Inferior parietal cortex (tissue), 1 donor: ENCODE measurements around the gene KCNE1.
"Not testable (repeated sequence)": the region's sequence is repeated elsewhere in the genome, so short reads cannot be mapped to it uniquely, and the experiment has no call there.

ENCODE experiments used
- DNase-seq: peaks from one replicate; pipeline ENCODE4 v3.0.0-alpha.2; 2016; ENCODE audit errors: extremely low spot score

Gene KCNE1

DNA sequence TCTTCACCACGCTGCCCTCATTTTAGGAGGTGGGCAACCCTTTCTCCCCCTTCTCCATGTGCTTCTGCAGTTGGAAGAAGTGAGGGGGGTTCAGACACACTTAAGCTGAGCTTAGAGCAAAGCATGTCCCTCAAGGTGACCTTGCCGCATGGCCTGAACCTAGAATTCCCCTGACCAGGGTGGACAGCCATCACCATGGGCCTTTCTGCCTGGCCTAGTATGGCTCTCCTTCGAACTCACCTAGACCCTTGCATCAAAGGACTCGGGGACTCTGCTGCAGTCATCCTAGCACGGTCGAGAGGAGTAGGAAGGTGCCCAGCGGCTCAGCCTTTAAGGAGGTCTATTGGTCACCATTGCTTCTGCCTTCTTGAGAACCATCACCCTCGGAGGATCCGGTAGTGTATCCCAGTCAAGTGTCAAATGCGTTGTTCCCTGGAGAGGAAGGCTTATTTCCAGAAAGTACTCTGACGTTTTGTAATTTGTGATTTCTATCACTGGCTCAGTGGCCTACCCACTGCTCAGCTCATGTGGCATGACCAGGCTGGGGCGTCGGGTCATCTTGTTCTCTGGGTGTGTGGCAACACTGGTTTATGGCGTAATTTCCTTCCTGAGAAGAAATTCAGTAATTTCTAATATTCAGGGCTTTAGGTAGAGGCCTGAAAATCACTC is at the start of gene KCNE1:
Gene KCNE1 (minus strand): TSS at position 424 of the 669 bp plus-strand sequence. CDS start 62,576 bp downstream, outside the sequence.
- DNase-seq, result no peak

DNA sequence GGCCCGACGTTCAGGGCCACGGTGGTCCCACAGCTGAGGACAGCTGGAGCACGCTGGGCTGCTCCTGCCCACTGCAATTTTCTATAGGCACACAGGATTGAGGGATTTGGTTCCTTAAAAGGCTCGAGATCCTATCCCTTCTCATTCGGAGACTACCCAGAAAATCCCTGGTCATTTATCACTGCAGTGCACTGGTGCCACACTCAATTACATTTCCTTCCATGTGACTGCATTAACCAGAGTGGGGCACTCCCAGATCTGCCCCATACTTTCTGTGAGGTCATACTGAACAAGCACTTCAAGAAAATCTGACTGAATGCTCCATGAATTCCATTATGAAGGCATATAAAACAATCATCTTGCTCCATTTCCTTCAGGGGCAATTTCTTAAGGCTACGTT is 49.8 kb upstream of the KCNE1 start:
- no peak for DNase-seq

DNA sequence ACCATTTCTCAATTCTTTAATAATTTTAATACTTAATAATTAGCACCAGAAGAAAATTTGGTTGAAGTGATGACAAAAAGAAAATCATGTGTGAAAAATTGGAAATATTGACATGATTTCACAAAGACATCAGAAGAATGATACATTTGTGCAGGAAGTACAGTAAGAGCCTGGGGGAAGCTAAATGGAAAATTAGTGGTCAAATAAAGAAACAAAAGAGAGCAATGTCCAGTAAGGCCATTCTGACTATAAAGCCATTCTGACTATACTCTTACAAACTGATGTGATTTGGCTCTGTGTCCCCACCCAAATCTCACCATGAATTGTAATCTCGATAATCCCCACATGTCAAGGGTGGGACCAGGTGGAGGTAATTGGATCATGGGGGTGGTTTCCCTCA is 48.6 kb upstream of the KCNE1 start:
- DNase-seq, result no peak

DNA sequence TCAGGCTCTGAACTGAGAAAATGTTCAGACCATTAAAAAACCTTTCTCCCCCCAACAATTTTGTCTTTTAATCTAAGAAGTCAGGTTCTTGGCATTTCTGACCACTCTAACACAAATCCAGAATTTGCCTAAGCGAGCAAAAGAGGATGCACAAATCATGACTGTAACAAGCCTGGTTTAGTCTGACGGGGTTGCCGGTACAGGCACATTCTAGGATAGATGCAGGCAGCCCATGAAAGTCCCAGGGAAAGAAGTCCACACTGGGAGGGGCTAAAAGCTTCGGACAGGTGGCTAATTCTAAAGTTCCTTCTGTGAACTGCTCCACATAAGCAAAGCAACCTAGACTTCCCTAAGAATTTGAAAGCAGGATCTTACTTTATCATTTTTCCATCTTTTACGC is 48.0 kb upstream of the KCNE1 start:
- DNase-seq, result no peak

DNA sequence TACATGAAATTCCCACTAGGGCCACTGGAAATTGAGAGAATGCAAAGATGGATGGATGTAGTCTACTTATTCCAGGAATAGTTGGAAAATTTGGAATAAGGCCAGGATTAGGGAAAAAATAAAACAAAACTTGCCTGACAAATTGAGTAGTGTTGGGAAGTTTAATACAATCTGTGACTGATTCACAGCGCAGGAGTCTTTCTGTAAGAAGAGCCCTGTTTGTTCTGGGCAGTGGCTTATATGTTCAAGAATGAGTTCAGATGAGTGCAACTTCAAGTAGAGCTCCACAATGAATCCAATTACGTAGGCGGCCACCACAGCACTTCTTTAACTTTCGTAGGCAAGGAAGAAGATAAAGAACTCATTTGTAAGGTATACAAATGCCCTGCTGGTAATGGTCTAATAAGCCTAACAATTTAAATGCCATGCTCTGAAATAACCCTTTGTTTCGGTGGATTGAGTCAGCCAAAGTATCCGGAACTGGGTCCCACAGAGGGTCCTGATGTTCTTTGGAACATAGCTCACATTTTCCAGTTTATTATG is 47.1 kb upstream of the KCNE1 start:
- DNase-seq, result no peak

DNA sequence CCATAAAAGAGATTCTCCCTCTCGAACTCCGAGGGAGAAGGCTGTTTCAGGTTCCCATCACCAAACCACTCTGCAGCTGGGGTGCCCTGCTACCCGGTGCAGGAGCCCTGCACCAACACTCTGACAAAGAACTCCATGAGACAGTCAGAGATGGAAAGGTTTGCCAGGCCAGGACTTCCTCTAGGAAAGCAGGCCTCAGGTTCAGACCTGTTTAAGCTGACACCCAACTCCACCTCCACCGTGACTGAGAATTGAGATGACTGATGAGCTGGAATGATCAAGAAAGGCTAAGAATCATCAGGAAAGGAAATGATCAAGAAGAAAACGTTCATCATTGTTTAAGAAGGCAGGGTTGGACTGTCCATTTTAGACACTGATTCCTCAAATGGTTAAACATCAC is 46.2 kb upstream of the KCNE1 start:
- DNase-seq, result no peak

DNA sequence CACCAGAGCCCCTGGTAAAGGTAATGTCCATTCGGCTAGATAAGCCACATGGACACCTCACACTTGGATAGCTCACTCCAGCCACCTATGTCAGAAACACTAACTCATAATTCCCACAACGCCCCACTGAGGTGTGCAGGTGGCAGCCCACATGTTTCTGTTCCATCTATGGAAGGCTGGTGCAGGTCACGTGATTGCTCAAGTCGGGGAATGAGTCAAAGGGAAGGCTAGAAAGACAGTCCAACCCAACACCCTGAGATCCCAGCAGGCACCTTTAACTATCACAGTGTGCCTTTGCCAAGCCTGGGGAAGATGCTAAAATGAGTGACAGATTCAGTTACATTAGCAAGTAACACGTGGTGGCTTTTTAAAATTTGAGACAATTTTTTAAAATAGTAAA is 45.3 kb upstream of the KCNE1 start:
- no peak for DNase-seq

DNA sequence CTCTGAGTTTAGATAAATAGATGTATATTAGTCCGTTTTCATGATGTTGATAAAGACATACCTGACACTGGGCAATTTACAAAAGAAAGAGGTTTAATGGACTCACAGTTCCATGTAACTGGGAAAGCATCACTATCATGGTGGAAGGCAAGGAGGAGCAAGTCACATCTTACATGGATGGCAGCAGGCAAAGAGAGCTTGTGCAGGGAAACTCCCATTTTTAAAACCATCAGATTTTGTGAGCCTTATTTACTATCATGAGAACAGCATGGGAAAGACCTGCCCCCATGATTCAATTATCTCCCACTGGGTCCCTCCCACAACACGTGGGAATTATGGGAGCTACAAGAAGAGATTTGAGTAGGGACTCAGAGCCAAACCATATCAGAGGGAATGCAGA is 42.7 kb upstream of the KCNE1 start:
- not testable (repeated sequence) for DNase-seq

DNA sequence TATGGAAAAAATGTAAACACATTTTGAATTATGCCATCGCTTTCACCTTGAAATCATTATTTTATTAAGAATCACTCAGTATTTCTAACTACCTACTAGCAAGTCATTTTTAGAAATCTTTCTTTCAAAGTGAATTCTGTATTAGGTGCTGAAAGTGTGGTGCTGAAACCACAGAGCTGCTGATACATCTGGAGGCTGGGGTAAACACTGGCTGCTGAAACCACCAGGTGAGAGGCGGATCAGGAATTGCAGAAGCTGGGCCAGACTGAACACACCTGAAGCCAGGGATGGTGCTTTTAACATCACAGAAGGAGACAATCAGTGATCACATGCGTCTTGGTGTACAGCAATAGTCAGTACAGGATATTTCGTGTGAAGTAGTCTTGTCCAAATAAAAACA is 42.2 kb upstream of the KCNE1 start:
- no peak for DNase-seq

DNA sequence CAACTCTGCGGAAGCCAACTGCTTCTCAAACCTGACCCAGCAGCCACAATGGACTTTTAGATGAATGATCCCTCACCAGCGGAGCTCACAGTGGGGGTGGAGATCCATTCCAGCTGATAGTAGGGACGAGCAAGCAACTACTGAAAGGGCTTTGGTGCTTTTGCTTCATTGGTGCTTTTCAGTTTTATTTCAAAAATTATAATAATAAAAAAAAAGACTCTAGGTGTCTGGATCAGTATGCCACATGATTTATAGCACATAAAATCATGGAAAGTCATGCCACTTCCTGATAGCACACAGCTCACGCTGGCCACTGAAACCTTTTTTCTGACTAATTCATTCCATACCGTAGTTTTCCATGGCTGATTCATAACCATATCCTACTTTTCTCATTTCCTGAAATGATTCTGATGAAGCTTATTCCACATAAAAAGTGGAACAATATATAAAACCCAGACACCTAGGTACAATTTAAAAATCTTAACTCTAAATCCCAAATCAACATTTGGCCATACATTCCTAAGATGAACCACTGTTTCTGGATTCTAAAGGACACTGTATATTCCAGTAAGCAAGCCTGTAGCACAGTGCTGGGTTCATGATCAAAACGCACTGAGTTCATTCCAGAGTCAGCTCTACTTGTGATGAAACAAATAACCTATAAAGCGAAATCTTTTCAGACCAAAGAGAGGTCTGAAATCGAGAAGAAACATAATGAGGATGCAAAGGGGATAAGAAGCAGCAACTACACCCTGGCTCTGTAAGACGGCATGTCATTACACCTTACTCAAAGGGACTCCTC is 41.3 kb upstream of the KCNE1 start:
- no peak for DNase-seq

DNA sequence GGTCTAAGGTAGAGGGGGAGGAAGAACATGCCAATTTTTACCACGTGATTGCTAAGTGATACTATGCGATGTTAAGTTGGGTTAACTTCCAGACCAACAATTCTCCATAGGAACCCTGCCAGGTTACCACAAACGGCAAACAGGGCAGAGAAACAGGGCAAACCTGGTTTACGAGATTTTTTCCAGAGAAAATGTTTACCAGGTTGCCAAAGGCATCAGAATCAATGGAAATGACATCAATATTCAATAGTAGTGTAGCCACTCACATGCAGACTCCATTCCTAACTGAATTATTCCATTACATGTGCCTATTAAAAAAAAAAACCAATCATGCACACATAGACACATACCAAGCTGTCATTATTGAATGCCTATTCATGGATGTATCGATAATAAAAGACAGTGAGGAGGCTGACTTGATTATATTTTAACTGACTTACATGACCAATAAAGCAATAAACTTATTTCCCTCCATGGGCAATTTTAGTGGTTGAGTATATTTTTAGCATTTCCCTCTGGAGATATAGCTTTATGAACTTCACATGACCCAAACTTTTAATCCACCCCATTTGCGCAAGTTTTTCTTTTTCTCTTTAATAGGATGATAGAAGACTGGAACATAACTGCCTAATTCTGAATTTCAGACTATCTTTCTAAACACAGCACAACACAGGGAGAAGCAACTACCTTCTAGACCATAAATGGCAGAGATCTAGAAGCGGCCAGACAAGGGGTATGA is 40.5 kb upstream of the KCNE1 start:
- no peak for DNase-seq

DNA sequence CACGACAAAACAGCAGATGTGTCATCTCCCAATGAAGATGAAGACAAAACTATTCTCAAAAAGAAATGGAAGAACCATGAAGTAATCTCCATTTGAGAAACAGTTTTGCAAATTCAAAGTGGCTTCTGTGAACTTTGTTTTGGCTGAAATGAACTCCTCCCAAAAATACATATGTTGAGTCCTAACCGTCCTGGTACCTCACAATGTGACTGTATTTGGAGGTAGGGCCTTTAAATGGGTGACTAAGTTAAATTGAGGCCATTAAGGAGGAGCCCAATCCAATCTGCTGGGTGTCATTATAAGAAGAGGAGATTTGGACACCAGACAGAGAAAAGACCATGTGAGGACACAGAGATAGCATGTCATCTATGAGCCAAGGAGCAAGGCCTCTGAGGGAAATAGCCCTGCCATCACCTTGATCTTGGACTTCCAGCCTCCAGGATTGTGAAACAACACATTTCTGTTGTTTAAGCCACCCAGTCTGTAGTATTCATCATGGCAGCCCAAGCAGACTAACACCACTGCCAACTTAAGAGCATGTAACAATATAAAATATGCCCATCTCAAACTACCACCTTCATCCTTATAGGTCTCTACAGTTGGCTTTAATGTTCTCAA is 38.3 kb upstream of the KCNE1 start:
- no peak for DNase-seq

DNA sequence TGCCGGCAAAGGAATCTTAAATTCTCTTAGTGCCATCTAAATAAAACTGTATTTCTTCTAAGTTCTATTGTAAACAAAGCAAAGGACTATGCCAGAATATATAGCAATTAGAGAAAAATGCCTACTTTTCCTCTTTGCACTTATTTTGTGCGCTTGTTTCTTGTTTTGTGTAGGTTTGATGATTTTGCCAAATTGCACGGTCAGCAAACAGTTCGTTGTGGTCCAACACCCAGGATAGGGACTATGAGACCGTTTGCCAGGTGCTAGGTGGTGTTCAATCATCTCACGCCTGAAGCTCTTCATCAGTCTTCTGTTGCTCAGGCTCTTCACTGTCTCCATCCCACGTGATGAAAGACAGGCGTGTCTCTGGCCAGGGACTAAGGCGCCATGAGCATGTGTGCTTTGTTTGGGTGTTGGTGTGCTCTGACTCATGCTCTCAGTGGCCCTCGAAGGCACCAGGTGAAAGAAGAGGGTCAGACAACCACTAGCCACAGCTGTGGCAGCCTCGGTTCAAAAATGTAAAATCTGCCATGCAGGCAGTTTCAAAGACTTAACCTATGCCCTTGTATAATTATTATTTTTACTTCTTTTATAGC is 36.9 kb upstream of the KCNE1 start:
- no peak for DNase-seq

DNA sequence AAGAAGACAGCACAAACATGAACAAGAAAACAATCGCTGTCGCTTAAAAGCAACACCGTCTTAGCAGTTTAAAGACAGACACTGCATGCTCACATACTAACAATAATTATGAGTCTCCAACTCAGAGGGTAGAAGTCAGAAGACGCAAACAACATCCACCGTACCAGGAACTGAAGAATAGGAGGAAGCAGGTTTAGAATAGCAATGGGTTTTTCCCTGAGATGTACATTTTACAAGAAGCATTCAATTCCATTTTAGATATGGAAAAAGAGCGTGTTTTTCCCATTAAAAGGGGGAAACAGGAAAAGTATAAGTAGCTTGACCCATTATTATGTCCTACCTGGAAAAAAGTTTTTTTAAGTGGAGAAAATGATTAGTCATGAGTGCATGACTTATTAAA is 34.5 kb upstream of the KCNE1 start:
- DNase-seq, result no peak

DNA sequence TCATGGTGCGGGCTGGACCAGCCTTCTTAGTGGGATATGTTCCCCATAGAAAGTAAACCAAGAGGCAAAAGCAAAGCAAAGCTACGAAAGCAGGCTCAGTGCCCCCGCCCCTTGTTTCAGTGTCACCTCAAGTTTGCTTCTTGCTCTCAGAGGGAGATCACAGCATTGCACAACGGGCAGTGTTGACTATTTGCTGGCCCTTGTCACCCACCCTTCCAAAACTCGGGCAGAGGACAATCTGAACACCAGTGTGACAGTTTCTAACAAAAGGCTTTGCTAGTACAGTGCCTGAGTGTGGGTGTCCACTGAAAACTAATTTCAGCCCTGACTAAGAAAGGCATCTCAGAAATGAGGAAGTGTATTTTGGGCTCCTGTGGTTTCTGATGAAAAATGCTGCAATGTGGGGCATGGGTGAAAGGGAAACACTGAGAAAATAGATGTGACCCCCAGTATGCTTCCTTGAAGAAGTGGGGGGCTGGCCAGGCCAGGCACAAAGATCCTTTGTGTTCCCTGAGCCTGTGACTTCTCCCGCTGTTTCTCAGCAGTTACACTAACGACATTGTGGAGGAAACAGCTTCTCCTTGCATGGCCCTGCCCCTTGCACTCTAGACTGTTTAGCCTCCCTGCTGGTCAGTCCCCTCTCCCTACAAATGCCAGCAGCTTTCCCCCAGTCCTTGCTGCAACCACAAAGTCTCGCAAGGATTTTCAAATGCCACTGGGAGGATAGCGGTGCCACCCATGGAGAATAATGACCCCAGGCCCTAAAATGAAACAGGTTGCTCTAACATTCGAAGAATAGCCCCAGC is 33.3 kb upstream of the KCNE1 start:
- DNase-seq, result peak; percentile 50

DNA sequence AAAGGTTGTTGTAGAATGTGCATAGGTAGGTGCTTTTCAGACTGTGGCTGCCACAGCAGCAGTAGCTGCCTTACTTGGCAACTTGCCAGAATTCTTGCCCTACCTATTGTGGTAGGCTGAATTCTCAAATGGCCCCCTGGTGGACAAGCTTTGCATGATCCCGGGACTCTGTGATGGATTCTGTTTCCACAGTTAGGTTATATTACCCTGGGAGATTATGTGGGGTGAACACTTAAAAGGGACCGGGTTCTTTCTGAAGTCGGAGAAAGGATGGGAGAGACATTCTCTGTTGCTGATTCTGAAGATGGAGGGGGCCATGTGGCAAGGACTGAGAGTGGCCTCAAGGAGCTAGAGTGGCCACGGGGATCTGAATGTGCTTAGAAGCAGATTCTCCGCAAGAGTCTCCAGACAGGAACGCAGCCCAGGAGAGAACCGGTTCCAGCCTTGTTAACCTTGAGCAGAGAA is 32.1 kb upstream of the KCNE1 start:
- DNase-seq, result peak; percentile 36

DNA sequence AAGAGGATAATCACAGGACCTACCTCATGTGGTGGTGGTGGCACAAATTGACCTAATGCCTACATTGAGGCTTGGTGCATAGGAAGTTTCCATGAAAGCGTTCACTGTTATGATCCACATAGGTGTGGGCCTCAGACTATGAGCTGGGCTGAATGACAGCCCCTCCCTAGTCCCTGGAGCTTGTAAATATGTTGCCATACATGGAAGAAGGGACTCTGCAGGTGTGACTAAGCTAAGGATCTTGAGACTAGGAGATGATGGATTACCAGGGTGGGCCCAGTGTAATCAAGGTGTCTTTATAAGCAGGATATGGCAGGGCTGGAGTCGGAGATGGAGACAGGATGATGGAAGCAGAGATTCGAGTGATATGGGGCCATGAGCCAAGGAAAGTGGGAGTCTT is 31.0 kb upstream of the KCNE1 start:
- no peak for DNase-seq

DNA sequence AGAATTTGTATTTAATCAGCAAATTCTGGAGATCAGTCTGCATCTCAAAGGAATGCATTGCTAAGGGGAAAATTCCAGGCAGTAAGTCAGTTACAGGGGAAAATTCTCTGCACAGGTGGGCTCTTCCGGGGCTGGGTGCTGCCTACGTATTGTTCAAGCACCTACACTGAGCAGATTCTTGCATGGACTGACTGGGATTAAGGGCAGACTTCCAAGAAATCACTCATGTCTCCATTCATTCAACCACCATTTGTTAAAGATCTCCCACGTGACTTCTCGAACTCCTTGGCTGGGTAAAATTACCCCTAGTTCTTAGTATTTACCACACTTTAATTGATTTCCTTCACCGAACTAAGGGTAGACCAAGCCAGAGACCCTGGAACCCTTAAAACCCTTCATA is 28.2 kb upstream of the KCNE1 start:
- DNase-seq, result no peak

DNA sequence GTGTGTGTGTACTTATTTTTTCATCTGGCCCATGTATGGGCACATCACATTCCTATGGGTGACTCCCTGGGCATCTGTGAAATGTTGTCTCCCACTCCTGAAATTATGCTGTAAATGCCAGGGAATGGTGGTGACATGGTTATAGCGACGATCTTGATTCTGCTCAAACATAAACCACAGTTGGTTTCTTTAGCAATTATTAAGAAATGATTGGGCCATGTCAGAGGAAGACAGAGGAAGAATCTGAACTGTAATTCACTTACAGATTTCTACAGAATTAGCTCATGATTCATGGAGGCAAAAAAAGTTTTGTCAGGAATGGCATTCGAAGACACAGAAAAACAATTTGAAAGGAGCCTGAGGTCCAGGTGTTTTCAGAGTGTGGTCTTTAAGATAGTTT is 25.8 kb upstream of the KCNE1 start:
- DNase-seq, result no peak

DNA sequence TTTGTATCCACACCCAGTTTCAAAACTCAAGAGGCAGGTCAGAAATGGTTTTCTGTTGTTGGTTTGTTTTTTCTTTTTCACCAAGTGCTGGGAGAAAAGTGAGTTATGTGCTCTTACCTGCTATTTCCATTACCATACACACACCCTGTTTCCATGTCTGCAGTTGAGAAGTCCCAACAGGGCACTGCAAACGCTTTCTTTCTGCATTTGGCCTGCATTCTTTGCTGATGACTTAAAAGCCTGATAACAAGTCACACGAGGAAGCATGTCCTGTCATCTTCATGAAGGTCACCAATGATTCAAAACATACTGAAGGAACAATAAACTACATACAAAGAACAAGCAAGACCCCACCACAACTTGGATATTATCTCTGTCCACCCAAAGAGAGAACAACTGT is 24.8 kb upstream of the KCNE1 start:
- no peak for DNase-seq

DNA sequence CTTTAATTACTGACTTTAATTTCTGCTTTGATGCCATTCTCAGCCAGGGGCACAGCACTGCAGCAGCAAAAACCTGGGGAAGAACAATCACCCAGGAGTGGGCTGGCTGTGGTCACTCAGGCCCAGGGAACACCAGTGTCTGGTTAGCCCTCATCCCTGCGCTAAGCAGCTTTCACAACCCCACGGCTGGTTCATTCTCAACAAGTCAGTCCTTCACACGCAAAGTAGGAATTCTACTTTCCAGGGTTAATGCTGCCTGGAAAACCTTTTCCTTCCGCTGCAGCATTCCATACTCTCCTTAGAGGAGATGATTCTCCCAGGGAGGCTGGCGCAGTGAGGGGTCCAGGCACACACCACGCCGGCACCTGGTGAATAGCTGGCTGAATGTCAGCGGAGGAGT is 24.3 kb upstream of the KCNE1 start:
- DNase-seq, result no peak
